K562 (cell line): ENCODE measurements around the gene NKD1.

Experiments used
- ARID1B ChIP-seq: fragments of 450-650 bp; IDR thresholded peaks from 2 replicates; pipeline ENCODE4 v1.6.1; 2016; ENCODE audit warnings: antibody characterized with exemption, mild to moderate bottlenecking, inconsistent platforms
- CBX3 ChIP-seq, 2 experiments: IDR thresholded peaks; 1 replicate in 1 of 2; 2 replicates in 1 of 2; pipeline ENCODE4 v1.6.1; 2012; ENCODE audit warnings: inconsistent platforms in 2 of 2, low read length in 2 of 2, borderline replicate concordance in 1 of 2, control low read depth in 1 of 2
- CTCF ChIP-seq, 3 experiments: IDR thresholded peaks in 2 of 3; conservative IDR thresholded peaks in 1 of 3; 2 replicates each; pipeline ENCODE4 v1.5.1; 2011 to 2012; ENCODE audit warnings: low read length in 3 of 3, mild to moderate bottlenecking in 3 of 3, control low read depth in 2 of 3, improper control_type of control experiment in 1 of 3, inconsistent platforms in 1 of 3, low read depth in 1 of 3, mixed read lengths in 1 of 3, moderate library complexity in 1 of 3; ENCODE audit not compliant: insufficient read depth in 2 of 3
- NEUROD1 ChIP-seq: fragments of 150-350 bp; IDR thresholded peaks from 2 replicates; pipeline ENCODE4 v1.6.1; 2014; ENCODE audit warnings: borderline replicate concordance, low read length, low read depth; ENCODE audit not compliant: partially characterized antibody
- SRSF1 ChIP-seq: fragments of 200-400 bp; formaldehyde crosslinking; IDR thresholded peaks from 2 replicates; pipeline ENCODE4 v1.6.1; 2017; ENCODE audit warnings: mild to moderate bottlenecking, low read depth, low read length, moderate library complexity

- TF ChIP-seq CTCF (IDR thresholded peaks at IDR 0.05 in 2 of 3, conservative IDR thresholded peaks at IDR 0.05 in 1 of 3; ENCODE audit: insufficient read depth in 2 of 3, low read depth in 1 of 3, low read length in 3 of 3): no peak
- no peak for TF ChIP-seq ARID1B
- TF ChIP-seq NEUROD1: no peak
- no peak for TF ChIP-seq CBX3 (IDR thresholded peaks at IDR 0.05; ENCODE audit: borderline replicate concordance in 1 of 2, low read length in 2 of 2)
- TF ChIP-seq SRSF1: no peak
These were observed 109.0 kb downstream of the NKD1 start for GRCh38 chr16:50657241-50657640.
